Epithelial cell of proximal tubule (primary cell): ENCODE measurements around the gene ACTR3C. TPM values are rescaled to one million over a fixed set of nuclear protein-coding genes. Genes with fewer than 3 reads are reported as not detected.

ENCODE experiments used
- DNase-seq: peaks from one replicate; pipeline ENCODE4 v3.0.0-alpha.2; 2011; ENCODE audit warnings: low read depth
- H3K4me3 ChIP-seq: 2 replicates; pipeline ENCODE4 v1.5.1; 2011; ENCODE audit warnings: low read depth, mild to moderate bottlenecking, low read length
- total RNA-seq: library from RNA; depleted of rRNA; stranded (reverse); fragments of >200 nt; gene quantifications from 2 replicates; pipeline ENCODE4 v1.2.3, GENCODE V29; 2015
- TF ChIP-seq, protein P1 (sequence below): conservative IDR thresholded peaks from 2 replicates; pipeline ENCODE4 v1.5.1; 2012; ENCODE audit warnings: low read depth, mild to moderate bottlenecking, low read length

ACTR3C gene
- total RNA-seq, 1 donor from 2014 or later: 22.1 TPM

DNA sequence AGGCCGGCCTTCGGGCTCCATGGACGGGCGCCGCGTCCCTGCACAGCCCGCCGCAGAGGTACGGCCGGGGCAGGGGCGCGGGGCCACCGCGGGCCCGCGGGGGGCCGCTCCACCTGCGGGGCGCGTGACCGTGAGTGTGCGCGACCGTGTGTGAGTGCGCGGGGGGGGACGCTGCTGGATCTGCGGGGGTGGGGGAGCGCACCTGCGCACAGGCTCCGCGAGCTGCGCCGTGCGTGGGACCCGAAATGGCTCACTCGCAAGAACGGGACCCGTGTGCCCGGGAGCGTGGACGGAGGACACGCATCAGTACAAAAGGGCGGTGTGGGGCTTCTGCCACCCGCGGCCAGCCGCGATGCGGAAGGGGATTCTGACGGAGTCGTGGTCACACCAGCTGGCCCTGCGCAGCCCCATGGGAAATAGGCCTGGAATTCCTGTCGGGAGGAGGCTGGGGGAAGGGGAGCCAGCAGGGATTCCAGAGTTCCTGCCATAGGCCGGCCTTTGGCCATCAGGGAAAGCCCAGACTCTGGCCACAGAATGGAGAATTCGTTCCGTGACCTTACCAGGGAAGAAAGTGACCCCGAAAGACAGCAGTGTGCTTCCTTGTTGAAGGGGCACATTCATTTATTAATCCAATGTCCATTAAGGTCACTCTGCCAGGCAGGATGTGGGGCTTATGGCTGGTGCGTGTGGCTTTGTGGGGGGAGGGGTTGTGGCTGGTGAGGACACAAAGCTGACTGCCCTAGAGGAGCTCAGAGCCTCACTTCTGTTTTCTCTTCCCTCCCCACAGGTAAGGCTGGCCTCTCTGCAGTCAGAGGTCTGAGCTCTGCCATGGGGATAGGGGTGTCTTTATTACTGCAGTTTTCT lies 45.8 kb upstream of the ACTR3C start:
- peak overlapping the region; percentile 64 for H3K4me3 ChIP-seq
- no peak for DNase-seq
- TF ChIP-seq, protein P1, sequence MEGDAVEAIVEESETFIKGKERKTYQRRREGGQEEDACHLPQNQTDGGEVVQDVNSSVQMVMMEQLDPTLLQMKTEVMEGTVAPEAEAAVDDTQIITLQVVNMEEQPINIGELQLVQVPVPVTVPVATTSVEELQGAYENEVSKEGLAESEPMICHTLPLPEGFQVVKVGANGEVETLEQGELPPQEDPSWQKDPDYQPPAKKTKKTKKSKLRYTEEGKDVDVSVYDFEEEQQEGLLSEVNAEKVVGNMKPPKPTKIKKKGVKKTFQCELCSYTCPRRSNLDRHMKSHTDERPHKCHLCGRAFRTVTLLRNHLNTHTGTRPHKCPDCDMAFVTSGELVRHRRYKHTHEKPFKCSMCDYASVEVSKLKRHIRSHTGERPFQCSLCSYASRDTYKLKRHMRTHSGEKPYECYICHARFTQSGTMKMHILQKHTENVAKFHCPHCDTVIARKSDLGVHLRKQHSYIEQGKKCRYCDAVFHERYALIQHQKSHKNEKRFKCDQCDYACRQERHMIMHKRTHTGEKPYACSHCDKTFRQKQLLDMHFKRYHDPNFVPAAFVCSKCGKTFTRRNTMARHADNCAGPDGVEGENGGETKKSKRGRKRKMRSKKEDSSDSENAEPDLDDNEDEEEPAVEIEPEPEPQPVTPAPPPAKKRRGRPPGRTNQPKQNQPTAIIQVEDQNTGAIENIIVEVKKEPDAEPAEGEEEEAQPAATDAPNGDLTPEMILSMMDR: no peak

DNA sequence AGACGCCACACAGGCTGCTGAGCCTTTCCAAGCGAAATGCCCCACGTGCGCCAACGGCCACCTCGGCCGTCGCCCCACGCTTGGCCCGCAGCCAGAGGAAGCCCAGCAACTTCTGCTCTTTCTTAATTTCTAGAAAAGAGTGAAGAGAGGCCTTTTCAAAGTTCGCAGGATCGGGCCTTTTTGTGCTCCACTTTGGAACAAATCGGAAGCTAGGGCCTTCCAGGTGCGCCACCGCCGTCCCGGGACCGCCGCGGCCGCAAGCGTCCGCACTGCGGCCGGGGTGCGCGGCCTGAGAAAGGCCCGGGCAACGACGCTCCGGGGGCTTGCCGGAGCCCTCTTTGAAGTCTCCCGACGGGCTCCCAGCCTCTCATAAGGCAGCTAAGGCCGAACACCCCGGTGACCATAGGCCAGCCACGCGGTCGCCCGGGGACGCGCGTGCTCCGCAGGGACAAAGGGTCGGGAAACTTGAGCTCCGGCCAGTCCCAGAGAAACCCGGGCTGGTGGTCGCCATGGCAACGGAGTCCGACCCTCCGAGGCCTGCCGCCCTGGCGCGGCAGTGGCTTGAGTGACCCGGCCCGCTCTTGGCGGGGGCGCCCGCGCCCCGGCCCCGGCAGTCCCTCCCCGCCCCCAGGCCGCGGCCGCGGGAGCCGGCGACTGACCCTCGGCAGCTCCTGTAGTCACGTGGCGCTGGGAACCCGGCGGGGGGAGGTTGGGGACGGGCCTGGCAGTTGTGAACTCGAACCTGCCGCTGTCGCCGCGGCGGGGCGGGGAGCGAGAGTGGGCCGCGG lies 44.9 kb upstream of the ACTR3C start, which contains the start of gene REPIN1:
Gene REPIN1 (plus strand): TSS at position 727 of the 788 bp plus-strand sequence. CDS start 890 bp downstream, outside the sequence.
- DNase-seq: no peak
- TF ChIP-seq, protein P1: no peak

DNA sequence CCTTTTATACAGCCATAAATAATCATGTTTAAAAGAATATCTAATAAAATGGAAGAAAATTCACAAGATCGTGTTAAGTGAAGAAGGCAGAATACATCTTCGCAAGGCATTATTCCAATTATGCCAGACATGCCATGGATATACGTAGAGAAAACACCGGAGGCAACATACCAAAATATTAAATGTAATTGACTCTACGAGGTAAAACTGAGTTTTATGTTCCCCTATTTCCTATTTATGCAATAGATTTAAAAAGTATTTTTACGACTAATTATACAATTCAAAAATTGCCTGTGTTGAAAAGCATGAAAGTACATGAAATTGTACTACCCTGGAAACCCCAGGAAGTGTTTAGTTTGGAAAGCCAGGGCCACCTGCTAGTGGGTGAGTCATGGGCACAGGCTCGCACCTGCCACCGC lies 44.3 kb upstream of the ACTR3C start:
- H3K4me3 ChIP-seq: peak overlapping the region; percentile 64
- TF ChIP-seq, protein P1: no peak
- DNase-seq: no peak

More for the DNA sequence above, 44.9 kb upstream of the ACTR3C start, which contains the start of gene REPIN1:
- peak within 1 kb of the TSS; percentile 64 for H3K4me3 ChIP-seq

DNA sequence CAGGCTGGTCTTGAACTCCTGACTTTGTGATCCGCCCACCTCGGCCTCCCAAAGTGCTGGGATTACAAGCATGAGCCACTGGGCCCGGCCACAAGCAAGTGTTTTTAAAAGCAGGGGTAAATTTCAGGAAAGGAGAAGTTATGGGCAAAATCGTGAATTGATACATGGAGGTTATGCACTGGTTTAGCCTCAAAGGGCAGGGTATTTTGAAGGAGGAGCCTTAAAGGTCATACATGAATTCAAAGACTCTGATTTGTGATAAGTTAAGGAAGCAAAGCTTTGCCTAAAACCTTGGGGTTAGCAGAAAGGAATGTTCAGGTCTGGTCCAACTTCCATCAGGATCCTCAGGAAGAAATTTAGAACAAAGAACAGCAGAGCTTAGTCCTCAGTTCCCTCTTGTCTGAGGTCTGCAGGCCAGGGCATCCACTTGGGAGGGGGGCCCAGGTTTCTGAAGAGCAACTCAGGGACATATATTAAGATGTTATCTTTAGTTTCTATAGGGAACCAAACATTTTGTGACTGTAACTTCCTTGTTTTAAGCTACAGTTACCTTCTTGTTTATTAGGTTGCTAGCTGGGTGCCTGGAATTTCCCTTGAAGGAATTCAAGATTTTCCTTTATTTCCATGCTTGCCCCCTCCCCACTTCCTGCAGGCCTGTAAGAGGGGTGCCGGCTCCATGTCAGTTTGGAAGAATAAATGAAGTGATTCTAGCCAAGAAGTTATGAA lies 42.5 kb upstream of the ACTR3C start:
- TF ChIP-seq, protein P1: no peak
- no peak overlapping the region for H3K4me3 ChIP-seq
- no peak for DNase-seq

DNA sequence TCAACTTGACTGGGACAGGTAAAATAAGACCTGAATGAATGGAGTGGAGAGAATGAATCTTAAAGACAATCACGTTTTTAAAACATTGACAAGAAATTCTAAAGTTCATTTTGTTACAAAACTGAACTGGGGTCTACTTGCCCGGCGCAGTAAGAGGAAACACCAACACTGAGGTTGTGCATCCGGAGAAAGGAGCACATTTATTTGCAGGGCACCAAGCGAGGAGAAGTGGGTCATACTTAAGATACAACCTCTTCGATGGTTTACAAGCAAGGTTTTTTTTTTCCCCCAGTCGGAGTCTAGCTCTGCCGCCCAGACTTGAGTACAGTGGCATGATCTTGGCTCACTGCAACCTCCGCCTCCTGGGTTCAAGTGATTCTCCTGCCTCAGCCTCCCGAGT lies 41.8 kb upstream of the ACTR3C start:
- no peak overlapping the region for H3K4me3 ChIP-seq
- TF ChIP-seq, protein P1: no peak
- no peak for DNase-seq

DNA sequence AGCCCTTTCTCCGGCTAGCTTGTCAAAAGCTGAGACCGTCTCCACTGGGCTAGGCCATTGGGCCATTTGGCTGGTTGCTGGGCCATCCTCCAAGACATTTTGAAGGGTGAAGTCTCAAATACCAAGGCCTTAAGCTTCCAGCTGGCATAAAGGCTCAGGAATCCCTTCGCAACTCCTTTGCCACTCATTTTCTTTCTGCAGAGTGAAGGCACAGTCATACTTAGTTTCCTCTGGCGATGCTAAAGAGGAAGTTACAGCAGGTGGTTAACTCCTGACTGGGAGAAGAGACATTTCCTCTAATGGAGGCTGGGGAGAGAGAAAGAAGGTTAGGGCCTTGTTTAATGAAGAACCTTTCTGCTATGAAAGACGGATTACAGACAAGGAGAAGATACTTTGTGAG lies 40.5 kb upstream of the ACTR3C start:
- TF ChIP-seq, protein P1: no peak
- no peak overlapping the region for H3K4me3 ChIP-seq
- no peak for DNase-seq
